ENCODE measurements around the gene TLR7. TPM values are rescaled to one million over a fixed set of nuclear protein-coding genes. Genes with fewer than 3 reads are reported as not detected.
A peak's percentile ranks its signal among the peaks of the same experiment; 100 is the strongest.

The TLR7 gene
- total RNA-seq, 4 donors from 2014 or later: 0.49 to 1.8 (median 0.95) TPM; not detected in 1

DNA sequence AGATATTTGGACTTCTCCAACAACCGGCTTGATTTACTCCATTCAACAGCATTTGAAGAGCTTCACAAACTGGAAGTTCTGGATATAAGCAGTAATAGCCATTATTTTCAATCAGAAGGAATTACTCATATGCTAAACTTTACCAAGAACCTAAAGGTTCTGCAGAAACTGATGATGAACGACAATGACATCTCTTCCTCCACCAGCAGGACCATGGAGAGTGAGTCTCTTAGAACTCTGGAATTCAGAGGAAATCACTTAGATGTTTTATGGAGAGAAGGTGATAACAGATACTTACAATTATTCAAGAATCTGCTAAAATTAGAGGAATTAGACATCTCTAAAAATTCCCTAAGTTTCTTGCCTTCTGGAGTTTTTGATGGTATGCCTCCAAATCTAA lies 20.3 kb downstream of the TLR7 start:
- Histone ChIP-seq H3K9me3 (no peaks in the 10 kb centered on the region), H3K27me3 (no peaks in the 10 kb centered on the region), H3K27ac (no peak overlapping the region), H3K4me3 (no peak overlapping the region), H3K36me3 (no peaks in the 10 kb centered on the region), H3K4me1 (no peaks in the 10 kb centered on the region)
- DNase-seq: no peak
- whole genome bisulfite sequencing, 2 donors: 70 to 82% methylated on average over 1 to 2 of the region's 2 CpGs
- intact Hi-C loops (cut with DNase I): no loop called here
- no peak for TF ChIP-seq POLR2A (IDR thresholded peaks at IDR 0.05)
- TF ChIP-seq, protein P1, sequence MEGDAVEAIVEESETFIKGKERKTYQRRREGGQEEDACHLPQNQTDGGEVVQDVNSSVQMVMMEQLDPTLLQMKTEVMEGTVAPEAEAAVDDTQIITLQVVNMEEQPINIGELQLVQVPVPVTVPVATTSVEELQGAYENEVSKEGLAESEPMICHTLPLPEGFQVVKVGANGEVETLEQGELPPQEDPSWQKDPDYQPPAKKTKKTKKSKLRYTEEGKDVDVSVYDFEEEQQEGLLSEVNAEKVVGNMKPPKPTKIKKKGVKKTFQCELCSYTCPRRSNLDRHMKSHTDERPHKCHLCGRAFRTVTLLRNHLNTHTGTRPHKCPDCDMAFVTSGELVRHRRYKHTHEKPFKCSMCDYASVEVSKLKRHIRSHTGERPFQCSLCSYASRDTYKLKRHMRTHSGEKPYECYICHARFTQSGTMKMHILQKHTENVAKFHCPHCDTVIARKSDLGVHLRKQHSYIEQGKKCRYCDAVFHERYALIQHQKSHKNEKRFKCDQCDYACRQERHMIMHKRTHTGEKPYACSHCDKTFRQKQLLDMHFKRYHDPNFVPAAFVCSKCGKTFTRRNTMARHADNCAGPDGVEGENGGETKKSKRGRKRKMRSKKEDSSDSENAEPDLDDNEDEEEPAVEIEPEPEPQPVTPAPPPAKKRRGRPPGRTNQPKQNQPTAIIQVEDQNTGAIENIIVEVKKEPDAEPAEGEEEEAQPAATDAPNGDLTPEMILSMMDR (IDR thresholded peaks at IDR 0.05): no peak

DNA sequence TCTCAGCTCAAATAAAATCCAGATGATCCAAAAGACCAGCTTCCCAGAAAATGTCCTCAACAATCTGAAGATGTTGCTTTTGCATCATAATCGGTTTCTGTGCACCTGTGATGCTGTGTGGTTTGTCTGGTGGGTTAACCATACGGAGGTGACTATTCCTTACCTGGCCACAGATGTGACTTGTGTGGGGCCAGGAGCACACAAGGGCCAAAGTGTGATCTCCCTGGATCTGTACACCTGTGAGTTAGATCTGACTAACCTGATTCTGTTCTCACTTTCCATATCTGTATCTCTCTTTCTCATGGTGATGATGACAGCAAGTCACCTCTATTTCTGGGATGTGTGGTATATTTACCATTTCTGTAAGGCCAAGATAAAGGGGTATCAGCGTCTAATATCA lies 20.9 kb downstream of the TLR7 start:
- H3K4me1 ChIP-seq: no peaks in the 10 kb centered on the region
- TF ChIP-seq, protein P1 (IDR thresholded peaks at IDR 0.05): no peak
- no peak for TF ChIP-seq POLR2A (IDR thresholded peaks at IDR 0.05)
- no peaks in the 10 kb centered on the region for H3K36me3 ChIP-seq
- H3K9me3 ChIP-seq: no peaks in the 10 kb centered on the region
- no peaks in the 10 kb centered on the region for H3K27me3 ChIP-seq
- no peak overlapping the region for H3K27ac ChIP-seq
- intact Hi-C loops (cut with DNase I): no loop called here
- no peak for DNase-seq
- H3K4me3 ChIP-seq: no peak overlapping the region
- WGBS, 2 donors: 67 to 78% methylated on average over 3 of the region's 3 CpGs

DNA sequence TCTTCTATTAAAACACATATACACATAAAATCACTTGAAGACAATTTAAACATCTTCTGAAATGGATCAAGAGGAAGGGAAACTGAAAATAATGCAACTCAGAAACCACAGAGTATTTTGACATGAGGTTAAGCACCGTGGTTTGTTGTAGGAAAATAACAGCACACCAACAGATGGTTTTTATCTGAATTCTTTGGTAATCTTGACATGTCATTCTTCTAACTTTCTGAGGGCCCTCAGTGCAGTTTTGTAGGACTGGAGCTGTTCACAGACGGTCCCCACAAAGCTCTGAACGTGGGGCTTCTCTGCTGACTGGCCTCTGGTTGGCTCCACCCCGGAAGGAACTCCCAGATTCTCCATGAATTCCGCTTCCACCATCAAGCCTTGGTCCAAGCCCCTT lies 23.6 kb downstream of the TLR7 start:
- H3K9me3 ChIP-seq: no peaks in the 10 kb centered on the region
- H3K27me3 ChIP-seq: no peaks in the 10 kb centered on the region
- H3K4me1 ChIP-seq: no peaks in the 10 kb centered on the region
- DNase-seq: no peak
- intact Hi-C loops (cut with DNase I): loop anchor here (10.0 kb wide), 1 partner anchor 76 kb away; no protein-coding TSS in a partner anchor
- TF ChIP-seq, protein P1 (IDR thresholded peaks at IDR 0.05): no peak
- no peak for TF ChIP-seq POLR2A (IDR thresholded peaks at IDR 0.05)
- H3K4me3 ChIP-seq: no peak overlapping the region
- WGBS, 2 donors: 53 to 56% methylated on average over 3 to 4 of the region's 5 CpGs
- peak overlapping the region in 1 of 4 donors; percentile 19 for H3K27ac ChIP-seq
- no peaks in the 10 kb centered on the region for H3K36me3 ChIP-seq

DNA sequence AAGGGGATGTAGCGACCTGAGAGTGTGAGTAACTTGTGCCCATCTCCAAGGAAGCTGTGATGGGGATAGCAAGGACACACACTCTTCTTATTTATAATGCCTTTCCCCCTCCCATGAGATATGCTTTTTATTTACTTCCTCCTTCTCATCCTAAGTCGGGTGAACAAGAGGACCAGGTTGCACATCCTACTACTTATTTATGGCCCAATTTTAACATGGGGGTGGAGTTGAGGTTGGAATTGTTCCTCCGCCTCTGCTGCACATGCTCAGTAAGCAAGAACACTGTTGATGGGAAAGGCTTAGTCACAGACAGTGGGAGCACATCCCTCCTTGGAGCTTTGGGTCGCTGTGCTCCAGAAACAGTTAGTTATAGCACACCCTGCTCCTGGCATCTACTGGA lies 24.3 kb downstream of the TLR7 start:
- Histone ChIP-seq H3K4me1 (no peaks in the 10 kb centered on the region), H3K27me3 (no peaks in the 10 kb centered on the region), H3K36me3 (no peaks in the 10 kb centered on the region), H3K4me3 (no peak overlapping the region), H3K9me3 (no peaks in the 10 kb centered on the region), H3K27ac (no peak overlapping the region)
- intact Hi-C loops (cut with DNase I): loop anchor here (10.0 kb wide), 1 partner anchor 76 kb away; no protein-coding TSS in a partner anchor
- TF ChIP-seq, protein P1 (IDR thresholded peaks at IDR 0.05): no peak
- no peak for TF ChIP-seq POLR2A (IDR thresholded peaks at IDR 0.05)
- 61 to 64% methylated on average over 2 to 4 of the region's 4 CpGs for WGBS, 2 donors
- no peak for DNase-seq

DNA sequence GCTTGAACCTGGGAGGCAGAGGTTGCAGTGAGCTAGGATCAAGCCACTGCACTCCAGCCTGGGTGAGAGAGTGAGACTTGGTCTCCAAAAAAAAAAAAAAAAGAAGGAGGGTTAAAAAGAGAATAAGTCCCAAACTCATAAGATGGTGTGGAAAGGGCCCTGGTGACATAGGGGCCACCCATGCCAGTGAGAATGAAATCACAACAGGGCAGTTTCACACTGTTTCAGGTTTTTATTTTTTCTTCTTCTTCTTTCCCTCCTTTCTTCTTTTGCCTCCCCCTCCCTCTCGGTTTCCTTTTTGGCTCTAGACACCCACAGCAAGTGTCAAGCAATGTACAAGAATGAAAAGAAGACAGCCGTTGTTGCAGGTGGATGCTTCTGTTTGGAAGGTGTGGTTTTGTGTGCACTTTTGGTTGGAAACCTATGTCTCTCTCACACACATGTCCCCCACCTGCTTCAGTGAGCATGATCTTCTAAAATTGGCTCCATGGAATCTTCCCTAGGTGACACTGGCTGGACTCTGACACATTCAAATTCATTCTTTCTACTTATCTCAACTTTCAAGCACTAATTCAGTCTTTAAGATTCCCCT lies 25.1 kb downstream of the TLR7 start:
- Histone ChIP-seq H3K4me3 (no peak overlapping the region), H3K27me3 (no peaks in the 10 kb centered on the region), H3K36me3 (no peaks in the 10 kb centered on the region), H3K27ac (no peak overlapping the region), H3K4me1 (no peaks in the 10 kb centered on the region), H3K9me3 (no peaks in the 10 kb centered on the region)
- TF ChIP-seq, protein P1 (IDR thresholded peaks at IDR 0.05): no peak
- TF ChIP-seq POLR2A (IDR thresholded peaks at IDR 0.05): no peak
- WGBS, 2 donors: 25% methylated on average over 2 of the region's 2 CpGs
- no peak for DNase-seq
- intact Hi-C loops (cut with DNase I): loop anchor here (10.0 kb wide), 1 partner anchor 77 kb away; no protein-coding TSS in a partner anchor

Data from esophagus squamous epithelium (tissue), 5 donors.